ENCODE measurements around the gene METTL25.

GRCh38 chr12:82375201-82375600 is 16.9 kb downstream of the METTL25 start:
- no peak for TF ChIP-seq EZH2 (IDR thresholded peaks at IDR 0.05; ENCODE audit: low read length)
- no peak for TF ChIP-seq CTCF (optimal IDR thresholded peaks at IDR 0.05 in 1 of 3, IDR thresholded peaks at IDR 0.05 in 1 of 3, conservative IDR thresholded peaks at IDR 0.05 in 1 of 3; ENCODE audit: extremely low read depth in 1 of 3, insufficient read depth in 2 of 3, low read length in 3 of 3)
